ENCODE measurements around the gene UTF1.

UTF1 gene

GRCh38 chr10:133196936-133197758 lies 32.9 kb upstream of the UTF1 start:
- no peak for DNase-seq

GRCh38 chr10:133197786-133198185 lies 32.2 kb upstream of the UTF1 start:
- DNase-seq, result no peak

DNA sequence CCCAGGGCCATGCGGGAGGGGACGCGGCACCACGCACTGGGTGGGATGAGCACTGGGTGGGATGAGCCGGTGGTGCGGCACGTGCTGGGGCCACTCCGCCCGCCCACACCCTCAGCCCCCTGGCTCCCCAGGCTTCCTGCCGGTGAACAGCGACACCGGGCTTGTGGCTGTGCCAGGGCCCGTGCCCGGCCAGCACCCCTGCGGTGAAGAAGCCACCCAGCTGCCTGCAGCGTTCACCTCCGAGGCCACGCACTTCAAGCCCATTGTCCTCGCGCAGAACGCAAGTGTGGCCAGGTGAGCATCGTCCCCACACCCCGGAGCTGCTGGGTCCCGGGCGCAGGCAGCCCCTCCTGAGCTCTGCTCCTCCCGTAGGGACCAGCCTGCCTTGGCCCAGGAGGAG lies 31.8 kb upstream of the UTF1 start:
- DNase-seq, result no peak

- DNase-seq, result no peak
Observed at GRCh38 chr10:133198621-133199487, 31.2 kb upstream of the UTF1 start.

DNA sequence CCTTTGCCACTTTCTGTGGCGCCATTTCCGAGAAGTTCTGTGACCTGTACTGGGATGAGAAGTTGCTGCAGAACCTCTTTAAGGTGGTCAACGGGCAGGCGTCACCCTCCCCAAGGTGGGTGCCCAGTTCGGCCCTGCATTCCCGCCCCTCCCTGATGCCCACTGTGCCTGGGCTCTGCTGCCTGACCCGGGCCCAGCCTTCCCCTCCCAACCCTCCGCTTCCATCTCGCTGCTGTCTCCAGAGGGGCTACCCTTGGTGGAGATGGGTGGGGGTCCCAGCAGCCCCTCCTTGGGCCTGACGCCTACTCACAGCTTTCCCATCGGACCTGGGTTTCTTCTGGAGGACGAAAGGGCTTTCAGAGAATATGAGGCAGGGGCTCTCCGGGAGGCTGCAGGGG lies 30.5 kb upstream of the UTF1 start:
- no peak for DNase-seq

- DNase-seq, result no peak
Observed at GRCh38 chr10:133199992-133200611, 29.9 kb upstream of the UTF1 start.

DNA sequence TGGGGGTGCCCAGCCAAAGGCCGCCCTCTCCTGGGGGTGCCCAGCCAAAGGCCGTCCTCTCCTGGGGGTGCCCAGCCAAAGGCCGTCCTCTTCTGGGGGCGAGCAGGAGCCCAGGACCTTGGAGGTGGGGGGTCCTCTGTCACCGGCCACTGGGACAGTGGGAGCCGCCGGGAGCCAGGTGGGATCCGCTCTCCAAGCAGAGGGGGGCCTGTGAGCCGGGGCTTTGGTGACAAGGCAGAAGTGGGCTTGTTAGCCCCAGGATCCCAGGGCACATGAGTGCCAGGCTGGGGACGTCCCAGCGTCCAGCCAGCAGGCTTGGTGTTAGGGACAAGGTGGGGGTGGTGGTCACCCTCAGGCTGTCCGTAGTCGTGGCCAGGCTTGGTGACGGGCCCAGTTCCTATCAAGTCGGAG lies 29.4 kb upstream of the UTF1 start:
- DNase-seq, result no peak

DNA sequence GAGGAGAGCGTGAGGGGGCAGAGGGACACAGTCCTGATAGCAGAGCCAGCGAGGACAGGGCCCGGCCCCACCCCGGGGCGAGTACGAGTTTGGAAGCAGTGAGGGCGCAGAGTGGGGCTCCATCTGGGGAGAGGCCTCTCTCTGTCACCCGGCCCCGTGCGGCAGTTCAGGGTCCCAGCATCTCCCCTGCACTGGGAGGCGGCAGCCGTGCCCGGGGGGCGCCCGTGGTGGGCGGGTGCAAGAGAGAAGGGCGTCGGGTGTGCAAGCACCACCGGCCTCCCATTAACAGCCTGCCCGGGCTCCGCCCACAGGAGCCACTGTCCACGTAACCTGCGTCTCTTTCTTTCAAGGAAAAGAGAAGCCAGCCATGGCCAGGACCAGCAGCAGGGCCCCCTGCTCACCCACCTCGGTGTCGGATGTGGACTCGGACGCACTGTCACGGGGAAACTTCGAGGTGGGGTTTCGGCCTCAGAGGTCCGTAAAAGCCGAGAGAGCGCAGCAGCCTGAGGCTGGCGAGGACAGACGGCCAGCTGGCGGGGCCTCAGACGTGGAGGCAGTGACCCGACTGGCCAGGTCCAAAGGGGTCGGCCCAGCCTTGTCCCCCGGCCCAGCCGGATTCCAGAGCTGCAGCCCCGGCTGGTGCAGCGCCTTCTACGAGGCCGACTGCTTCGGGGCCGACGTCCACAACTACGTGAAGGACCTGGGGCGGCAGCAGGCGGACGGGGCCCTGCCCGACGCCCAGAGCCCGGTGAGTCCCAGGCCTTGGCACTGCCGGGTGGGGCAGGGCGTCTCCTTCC lies 28.7 kb upstream of the UTF1 start:
- DNase-seq, result no peak

DNA sequence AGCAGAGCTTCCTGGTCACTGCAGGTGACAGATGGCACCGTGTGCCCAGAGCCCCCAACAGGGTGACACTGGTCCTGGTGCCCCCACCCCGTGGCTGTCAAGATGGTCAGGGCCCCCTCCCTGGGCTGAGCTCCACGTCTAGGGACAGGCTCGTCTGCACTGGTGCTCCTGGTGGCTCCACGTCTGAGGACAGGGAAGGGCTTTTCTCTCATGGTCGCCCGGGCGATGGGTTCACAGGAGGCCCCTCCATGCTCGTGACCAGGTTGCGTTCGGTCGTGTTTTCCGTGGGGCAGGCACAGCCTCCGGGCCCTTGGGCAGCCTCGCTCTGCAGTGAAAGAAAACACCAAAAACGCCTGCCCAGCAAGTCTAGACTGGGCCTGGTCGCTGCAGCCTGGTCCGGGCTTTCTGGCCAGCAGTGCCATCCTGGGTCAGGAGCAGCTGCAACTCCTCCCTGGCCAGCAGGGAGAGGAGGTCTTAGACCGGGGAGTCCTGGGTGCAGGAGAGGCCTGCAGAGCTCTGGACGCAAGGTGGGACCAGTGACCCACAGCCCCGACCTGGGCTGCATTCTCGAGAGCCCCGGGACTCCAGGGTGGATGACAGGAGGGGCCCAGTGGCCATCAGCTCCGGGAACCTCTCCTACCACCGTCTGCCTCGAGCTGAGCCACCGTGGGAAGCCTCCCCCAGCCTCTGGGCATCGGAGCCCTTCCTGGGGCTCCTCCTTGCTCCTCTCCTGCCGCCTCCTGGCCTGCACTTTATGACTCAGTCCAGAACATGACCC lies 27.9 kb upstream of the UTF1 start:
- DNase-seq, result no peak

DNA sequence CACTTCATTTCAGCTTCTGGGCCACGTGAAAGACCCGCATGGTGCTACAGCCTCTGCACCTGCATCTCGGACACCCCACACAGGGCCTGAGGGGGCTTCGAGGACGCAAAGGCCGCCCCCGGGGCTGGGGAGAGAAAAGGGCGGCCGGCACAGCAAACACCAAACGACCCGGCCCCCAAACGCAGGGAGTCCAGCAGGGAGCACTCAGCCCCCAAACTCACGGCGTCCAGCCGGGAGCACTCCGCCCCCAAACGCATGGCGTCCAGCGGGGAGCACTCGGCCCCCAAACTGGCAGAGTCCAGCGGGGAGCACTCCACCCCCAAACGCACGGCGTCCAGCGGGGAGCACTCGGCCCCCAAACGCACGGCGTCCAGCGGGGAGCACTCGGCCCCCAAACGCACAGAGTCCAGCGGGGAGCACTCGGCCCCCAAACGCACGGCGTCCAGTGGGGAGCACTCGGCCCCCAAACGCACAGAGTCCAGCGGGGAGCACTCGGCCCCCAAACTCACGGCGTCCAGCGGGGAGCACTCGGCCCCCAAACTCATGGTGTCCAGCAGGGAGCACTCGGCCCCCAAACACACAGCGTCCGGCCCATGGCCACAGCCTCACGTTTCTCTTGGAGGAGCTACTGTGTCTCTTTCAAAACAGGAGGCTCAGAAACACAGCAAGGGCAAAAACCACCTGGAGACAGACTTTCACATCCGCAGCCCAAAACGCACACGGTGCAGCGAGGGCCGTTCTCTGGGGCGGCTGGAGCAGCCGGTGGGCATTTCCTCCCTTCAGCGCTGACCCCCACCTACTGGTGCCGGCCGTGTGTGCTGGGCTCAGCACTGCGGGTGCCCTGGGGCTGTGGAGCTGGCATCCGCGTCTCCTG lies 27.0 kb upstream of the UTF1 start:
- DNase-seq, result no peak

GRCh38 chr10:133203652-133204195 lies 26.3 kb upstream of the UTF1 start:
- DNase-seq, result no peak

GRCh38 chr10:133204226-133205015 lies 25.6 kb upstream of the UTF1 start:
- DNase-seq, result no peak

GRCh38 chr10:133205146-133205545 lies 24.9 kb upstream of the UTF1 start:
- DNase-seq, result no peak

DNA sequence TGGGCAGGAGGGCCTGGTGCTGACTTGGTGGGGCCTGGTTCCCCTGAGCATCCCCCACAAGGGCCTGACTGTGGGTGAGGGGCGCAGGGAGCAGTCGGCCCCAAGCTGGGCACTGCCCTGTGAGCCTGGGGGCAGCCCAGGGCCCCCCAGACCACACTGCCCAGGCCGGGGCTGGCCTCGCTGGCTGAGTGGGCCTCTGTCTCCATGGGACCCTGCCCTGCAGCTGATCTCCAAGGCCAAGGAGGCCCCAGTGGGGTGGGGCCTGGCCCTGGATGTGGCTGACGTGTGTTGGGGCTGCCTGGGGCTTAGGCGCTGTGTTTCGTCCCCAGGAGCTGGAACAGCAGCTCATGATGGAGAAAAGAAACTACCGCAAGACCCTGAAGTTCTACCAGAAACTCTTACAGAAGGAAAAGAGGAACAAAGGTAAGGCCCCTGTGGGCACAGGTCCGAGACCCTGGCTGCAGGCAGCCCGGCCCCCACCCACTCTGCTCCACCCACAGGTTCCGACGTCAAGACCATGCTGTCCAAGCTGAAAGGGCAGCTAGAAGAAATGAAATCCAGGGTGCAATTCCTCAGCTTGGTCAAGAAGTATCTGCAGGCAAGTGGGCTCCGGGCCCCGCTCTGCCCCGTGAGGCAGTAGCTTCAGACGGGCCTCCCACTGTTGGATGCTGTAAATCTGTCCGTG lies 23.5 kb upstream of the UTF1 start:
- no peak for DNase-seq

DNA sequence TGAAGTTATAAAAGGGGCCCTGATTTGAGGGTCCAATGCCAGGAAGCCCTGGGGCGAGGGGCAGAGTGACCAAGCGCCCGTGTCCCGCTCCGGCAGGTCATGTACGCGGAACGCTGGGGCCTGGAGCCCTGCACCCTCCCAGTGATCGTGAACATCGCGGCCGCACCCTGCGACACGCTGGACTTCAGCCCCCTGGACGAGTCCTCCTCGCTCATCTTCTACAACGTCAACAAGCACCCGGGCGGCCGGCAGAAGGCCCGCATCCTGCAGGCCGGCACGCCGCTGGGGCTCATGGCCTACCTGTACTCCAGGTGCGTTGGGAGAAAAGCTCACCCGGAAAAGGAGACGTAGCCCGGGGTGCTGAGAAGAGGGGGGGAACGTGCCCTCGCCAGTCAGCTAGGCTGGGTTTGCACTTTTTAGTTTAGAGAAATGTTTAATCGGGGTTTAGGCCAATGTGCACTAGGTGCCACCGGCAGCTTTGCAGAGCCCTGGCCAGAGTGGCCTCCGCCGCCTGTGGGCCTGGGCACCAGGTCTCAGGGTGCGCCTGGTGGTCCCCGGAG lies 22.9 kb upstream of the UTF1 start:
- DNase-seq, result no peak

GRCh38 chr10:133207627-133208026 lies 22.4 kb upstream of the UTF1 start:
- DNase-seq, result no peak

GRCh38 chr10:133208466-133208865 lies 21.6 kb upstream of the UTF1 start:
- no peak for DNase-seq

GRCh38 chr10:133209117-133209516 lies 20.9 kb upstream of the UTF1 start:
- no peak for DNase-seq

GRCh38 chr10:133209641-133210040 lies 20.4 kb upstream of the UTF1 start:
- no peak for DNase-seq
